Endothelial cell of umbilical vein (primary cell): ENCODE results near the gene ANKUB1. TPM values are rescaled to one million over a fixed set of nuclear protein-coding genes. Genes with fewer than 3 reads are reported as not detected.

ENCODE experiments used
- BruUV-seq: library from RNA; stranded (reverse); fragments of 400-500 nt; replicated peaks from 2 replicates; lab custom pipeline; 2021; lab: Mats Ljungman, UMichigan
- CTCF ChIA-PET: fragments of 300-600, 350-600 bp; sonication (Branson Sonifier 250); formaldehyde crosslinking; loops from one replicate; lab custom pipeline; 2021; ENCODE audit warnings: antibody characterized with exemption, inconsistent platforms; lab: Charles Lee
- POLR2A ChIA-PET: fragments of 300-600, 350-600 bp; sonication (Branson Sonifier 250); formaldehyde crosslinking; loops from one replicate; lab custom pipeline; 2021; ENCODE audit warnings: antibody characterized with exemption, inconsistent platforms; lab: Charles Lee
- DNase-seq: peaks from one replicate; pipeline ENCODE4 v3.0.0-alpha.2; 2011; ENCODE audit warnings: low read depth, low spot score
- FAIRE-seq: peaks from 2 replicates; lab custom pipeline; 2011; peaks lifted over from hg19 to GRCh38; lab: Jason Lieb, UNC
- H2AFZ ChIP-seq: 2 replicates; pipeline ENCODE4 v1.6.0; 2012; ENCODE audit warnings: low read depth, low read length, control low read depth, inconsistent platforms
- H3K27ac ChIP-seq: 2 replicates; pipeline ENCODE4 v1.5.1; 2011; ENCODE audit warnings: low read depth, mild to moderate bottlenecking, control low read depth, low read length, moderate library complexity; ENCODE audit not compliant: insufficient read depth
- H3K27me3 ChIP-seq, 2 experiments: 2 replicates each; pipeline versions ENCODE4 v1.6.0 to v1.6.1; 2011; ENCODE audit warnings: low read length in 2 of 2, mixed read lengths in 1 of 2; ENCODE audit not compliant: control insufficient read depth in 2 of 2, insufficient read depth in 2 of 2
- H3K36me3 ChIP-seq, 2 experiments: 2 replicates in 1 of 2; 3 replicates in 1 of 2; pipeline ENCODE4 v1.5.1; 2011; ENCODE audit warnings: low read length in 2 of 2, mild to moderate bottlenecking in 1 of 2, moderate library complexity in 1 of 2; ENCODE audit not compliant: control insufficient read depth in 2 of 2, insufficient read depth in 2 of 2; ENCODE audit errors: extremely low read depth in 1 of 2
- H3K4me1 ChIP-seq: 3 replicates; pipeline ENCODE4 v1.5.1; 2011; ENCODE audit warnings: mild to moderate bottlenecking, low read length; ENCODE audit not compliant: control insufficient read depth, insufficient read depth; ENCODE audit errors: extremely low read depth
- H3K4me2 ChIP-seq: 2 replicates; pipeline ENCODE4 v1.6.1; 2011; ENCODE audit warnings: low read length, control low read depth, mixed read lengths; ENCODE audit not compliant: insufficient read depth
- H3K4me3 ChIP-seq, 3 experiments: fragments of 200-600 bp in 1 of 3; sonication (generic), shearing (Covaris generic) in 1 of 3; replicated peaks in 1 of 3; 2 replicates each; pipeline ENCODE4 v1.5.1; 2011 to 2016; ENCODE audit warnings: control low read depth in 3 of 3, low read length in 3 of 3, mild to moderate bottlenecking in 2 of 3, inconsistent platforms in 1 of 3, low read depth in 1 of 3, moderate library complexity in 1 of 3; ENCODE audit not compliant: insufficient read depth in 1 of 3
- H3K79me2 ChIP-seq: 2 replicates; pipeline ENCODE4 v1.6.0; 2012; ENCODE audit warnings: low read length, inconsistent platforms; ENCODE audit not compliant: control insufficient read depth, insufficient read depth
- H3K9ac ChIP-seq: replicated peaks from 2 replicates; pipeline ENCODE3; 2011; ENCODE audit warnings: low read length, control low read depth; ENCODE audit not compliant: insufficient read depth; ENCODE audit errors: extremely low read depth
- H3K9me1 ChIP-seq: replicated peaks from 3 replicates; pipeline ENCODE4 v1.6.0; 2011; ENCODE audit warnings: mild to moderate bottlenecking, low read length; ENCODE audit not compliant: control insufficient read depth, insufficient read depth; ENCODE audit errors: extremely low read depth
- H3K9me3 ChIP-seq: replicated peaks from 2 replicates; pipeline ENCODE4 v1.5.1; 2012; ENCODE audit warnings: low read length, inconsistent platforms; ENCODE audit not compliant: control insufficient read depth, insufficient read depth
- H4K20me1 ChIP-seq: replicated peaks from 2 replicates; pipeline ENCODE3; 2011; ENCODE audit warnings: mild to moderate bottlenecking, low read length; ENCODE audit not compliant: control insufficient read depth, insufficient read depth; ENCODE audit errors: extremely low read depth
- EZH2 ChIP-seq: IDR thresholded peaks from 2 replicates; pipeline ENCODE4 v1.6.1; 2012; ENCODE audit warnings: borderline replicate concordance, low read depth, mild to moderate bottlenecking, moderate library complexity, low read length, inconsistent platforms; ENCODE audit not compliant: severe bottlenecking
- GATA2 ChIP-seq: IDR thresholded peaks from 2 replicates; pipeline ENCODE4 v1.7.0; 2011; ENCODE audit warnings: low read depth, mild to moderate bottlenecking, moderate library complexity, mixed read lengths, low read length; ENCODE audit not compliant: insufficient read length, insufficient read depth
- JUN ChIP-seq: IDR thresholded peaks from 2 replicates; pipeline ENCODE4 v1.6.1; 2011; ENCODE audit warnings: borderline replicate concordance, low read depth; ENCODE audit not compliant: insufficient read length, insufficient read depth
- MYC ChIP-seq: IDR thresholded peaks from one replicate; pipeline ENCODE4 v1.6.1; 2011; ENCODE audit warnings: mild to moderate bottlenecking, low read depth, low read length
- POLR2A ChIP-seq: IDR thresholded peaks from 2 replicates; pipeline ENCODE4 v1.6.1; 2012; ENCODE audit warnings: low read depth, mild to moderate bottlenecking, control low read depth, low read length
- dilution Hi-C: fragments of 300-500 bp; cut with MboI; formaldehyde crosslinking; loops from one replicate; pipeline ENCODE4 v1.15.0; 2019; ENCODE audit warnings: low sequenced_read_pairs; ENCODE audit not compliant: extremely low pct_ligation_motif_present
- intact Hi-C: fragments of 100-400 bp; cut with micrococcal nuclease; formaldehyde crosslinking; loops from one replicate; pipeline ENCODE4 v1.10.0; 2022
- polyA plus RNA-seq, 4 experiments: library from polyadenylated mRNA; depleted of rRNA in 3 of 4; stranded (reverse) in 3 of 4; unstranded in 1 of 4; fragments of >200 nt; gene quantifications; 2 replicates each; pipeline versions ENCODE4 v1.2.1 to v1.2.3, GENCODE V29; 2011 to 2012; ENCODE audit warnings: missing spikeins in 1 of 4
- small RNA-seq: library from RNA; depleted of rRNA; stranded (forward); fragments of <200 nt; gene quantifications from one replicate; pipeline ENCODE3, GENCODE V24; 2012; ENCODE audit warnings: low replicate concordance, low read depth; ENCODE audit not compliant: insufficient read depth, insufficient read length
- total RNA-seq: library from RNA; stranded (reverse); gene quantifications from 2 replicates; pipeline ENCODE4 v1.2.3, GENCODE V29; 2021
- TF ChIP-seq, protein P1 (sequence below), 2 donors: IDR thresholded peaks; 1 replicate in 1 of 2; 2 replicates in 1 of 2; pipeline ENCODE4 v1.5.1; 2011; ENCODE audit warnings: low read length in 2 of 2, mild to moderate bottlenecking in 2 of 2, moderate library complexity in 2 of 2, control low read depth in 1 of 2, inconsistent platforms in 1 of 2, low read depth in 1 of 2; ENCODE audit not compliant: insufficient read depth in 1 of 2; ENCODE audit errors: extremely low read depth in 1 of 2
- TF ChIP-seq, protein P2 (sequence below): IDR thresholded peaks from 2 replicates; pipeline ENCODE4 v1.6.1; 2011; ENCODE audit not compliant: insufficient read depth, insufficient read length

ANKUB1 gene
- total and polyA plus RNA-seq, 2 donors (not counting 3 experiments of a cell fraction or from before 2014, with no cell fraction given), result not detected

DNA sequence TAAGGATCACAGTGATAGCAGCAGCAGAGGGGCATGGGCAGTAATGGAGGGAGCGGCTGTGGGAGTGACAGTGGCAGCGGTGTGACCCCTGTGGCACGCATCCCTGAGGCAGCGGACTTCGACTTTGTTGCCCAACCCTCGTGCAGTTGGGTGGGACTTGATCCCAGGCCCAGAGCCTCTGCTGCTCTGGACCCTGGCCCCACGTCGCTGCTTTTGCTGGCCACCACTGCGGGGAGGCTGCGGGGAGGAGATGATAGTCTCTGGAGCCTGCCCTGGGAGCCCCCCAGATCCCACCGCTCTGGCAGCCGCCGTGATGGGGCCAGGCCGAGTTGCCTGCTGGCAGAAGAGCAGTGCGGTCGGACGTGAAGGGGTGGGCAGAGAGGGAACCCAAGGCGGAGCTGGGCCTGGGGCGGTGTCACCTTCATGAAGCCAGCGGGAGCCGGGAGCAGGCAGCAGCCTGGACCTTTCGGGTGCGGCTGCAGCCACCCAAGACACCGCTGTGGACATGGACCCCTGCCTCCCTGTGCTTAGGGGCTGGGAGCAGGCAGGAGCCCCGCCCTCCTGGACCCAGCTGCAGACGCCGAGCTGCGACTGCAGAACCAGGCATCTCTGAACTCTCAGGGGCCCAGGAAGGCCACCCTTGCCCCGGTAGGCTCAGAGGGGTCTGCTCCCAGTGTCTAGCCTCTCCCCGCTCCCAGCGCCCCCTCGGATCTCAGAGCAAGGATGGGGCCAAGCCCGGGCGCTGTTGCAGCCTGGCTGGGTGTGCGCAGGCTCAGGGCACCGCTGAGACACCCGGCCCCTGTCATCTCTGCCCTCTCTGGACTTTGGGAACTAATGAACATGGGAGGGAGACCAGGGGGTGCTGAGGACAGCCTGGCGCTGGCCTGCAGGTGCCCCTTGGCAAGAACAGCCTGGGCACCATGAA is 78.4 kb downstream of the ANKUB1 start:
- intact Hi-C loops (no loop called here), dilution Hi-C loops (no loop called here)
- Histone ChIP-seq H3K27ac (no peak overlapping the region), H3K9me1 (no peaks in the 10 kb centered on the region), H3K9ac (no peak overlapping the region), H3K9me3 (no peaks in the 10 kb centered on the region), H3K4me2 (no peak overlapping the region), H2AFZ (no peak overlapping the region), H3K4me3 (no peak overlapping the region), H3K79me2 (no peaks in the 10 kb centered on the region), H4K20me1 (no peaks in the 10 kb centered on the region), H3K27me3 (no peaks in the 10 kb centered on the region), H3K4me1 (peaks cover 15% of the 10 kb centered on the region), H3K36me3 (no peaks in the 10 kb centered on the region)
- CTCF ChIA-PET, result interaction anchor here (1.0 to 1.3 kb wide), 4 partner anchors 11 to 145 kb away, joined by 3 read pairs; partner anchors contain the start of gene WWTR1
- no peak for TF ChIP-seq JUN
- no peak for TF ChIP-seq GATA2
- no peak for TF ChIP-seq EZH2
- TF ChIP-seq, protein P1, sequence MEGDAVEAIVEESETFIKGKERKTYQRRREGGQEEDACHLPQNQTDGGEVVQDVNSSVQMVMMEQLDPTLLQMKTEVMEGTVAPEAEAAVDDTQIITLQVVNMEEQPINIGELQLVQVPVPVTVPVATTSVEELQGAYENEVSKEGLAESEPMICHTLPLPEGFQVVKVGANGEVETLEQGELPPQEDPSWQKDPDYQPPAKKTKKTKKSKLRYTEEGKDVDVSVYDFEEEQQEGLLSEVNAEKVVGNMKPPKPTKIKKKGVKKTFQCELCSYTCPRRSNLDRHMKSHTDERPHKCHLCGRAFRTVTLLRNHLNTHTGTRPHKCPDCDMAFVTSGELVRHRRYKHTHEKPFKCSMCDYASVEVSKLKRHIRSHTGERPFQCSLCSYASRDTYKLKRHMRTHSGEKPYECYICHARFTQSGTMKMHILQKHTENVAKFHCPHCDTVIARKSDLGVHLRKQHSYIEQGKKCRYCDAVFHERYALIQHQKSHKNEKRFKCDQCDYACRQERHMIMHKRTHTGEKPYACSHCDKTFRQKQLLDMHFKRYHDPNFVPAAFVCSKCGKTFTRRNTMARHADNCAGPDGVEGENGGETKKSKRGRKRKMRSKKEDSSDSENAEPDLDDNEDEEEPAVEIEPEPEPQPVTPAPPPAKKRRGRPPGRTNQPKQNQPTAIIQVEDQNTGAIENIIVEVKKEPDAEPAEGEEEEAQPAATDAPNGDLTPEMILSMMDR (IDR thresholded peaks at IDR 0.05; ENCODE audit: extremely low read depth in 1 of 2, insufficient read depth in 1 of 2, low read depth in 1 of 2, low read length in 2 of 2), result no peak
- no peak for TF ChIP-seq POLR2A
- TF ChIP-seq, protein P2, sequence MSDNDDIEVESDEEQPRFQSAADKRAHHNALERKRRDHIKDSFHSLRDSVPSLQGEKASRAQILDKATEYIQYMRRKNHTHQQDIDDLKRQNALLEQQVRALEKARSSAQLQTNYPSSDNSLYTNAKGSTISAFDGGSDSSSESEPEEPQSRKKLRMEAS, result no peak
- TF ChIP-seq MYC, result no peak
- POLR2A ChIA-PET, result no interaction called here
- DNase-seq (no peak), FAIRE-seq (no peak)
- BruUV-seq, result no TSS peak

Small RNA genes lying within 50 kb of the gene (small RNA-seq; reads per million reads assigned to genes)
- not detected for gene RNU6-507P

Other genes starting within 250 kb of the ANKUB1 start
- gene WWTR1, start 134.5 kb downstream of the ANKUB1 start, total RNA-seq, result 210 and 262 TPM in 2 replicates
- 341 and 347 TPM in 2 replicates for gene WWTR1, start 134.5 kb downstream of the ANKUB1 start, polyA plus RNA-seq
- gene COMMD2, start 40.1 kb downstream of the ANKUB1 start, total RNA-seq, result 42.9 and 51.0 TPM in 2 replicates
- gene COMMD2, start 40.1 kb downstream of the ANKUB1 start, polyA plus RNA-seq, result 10.7 and 18.3 TPM in 2 replicates
- gene RNF13, start 20.7 kb upstream of the ANKUB1 start, total RNA-seq, result 27.1 and 29.5 TPM in 2 replicates
- 14.8 and 16.4 TPM in 2 replicates for gene RNF13, start 20.7 kb upstream of the ANKUB1 start, polyA plus RNA-seq
- 97.1 and 124 TPM in 2 replicates for gene PFN2, start 178.3 kb upstream of the ANKUB1 start, total RNA-seq
- 143 and 165 TPM in 2 replicates for gene PFN2, start 178.3 kb upstream of the ANKUB1 start, polyA plus RNA-seq